NOMO-1 (cell line): ENCODE measurements around the gene TPRA1.
"Not testable (repeated sequence)": the region's sequence is repeated elsewhere in the genome, so short reads cannot be mapped to it uniquely, and the experiment has no call there.

Source experiments
- DNase-seq, 2 experiments: peaks; one replicate each; lab custom pipeline; 2025; ENCODE audit not compliant: unreplicated experiment in 2 of 2; lab: John Stamatoyannopoulos, UW

The TPRA1 gene

GRCh38 chr3:127539366-127540060 lies 51.0 kb downstream of the TPRA1 start:
- DNase-seq = no peak

GRCh38 chr3:127538569-127538968 lies 52.0 kb downstream of the TPRA1 start:
- DNase-seq = no peak

DNA sequence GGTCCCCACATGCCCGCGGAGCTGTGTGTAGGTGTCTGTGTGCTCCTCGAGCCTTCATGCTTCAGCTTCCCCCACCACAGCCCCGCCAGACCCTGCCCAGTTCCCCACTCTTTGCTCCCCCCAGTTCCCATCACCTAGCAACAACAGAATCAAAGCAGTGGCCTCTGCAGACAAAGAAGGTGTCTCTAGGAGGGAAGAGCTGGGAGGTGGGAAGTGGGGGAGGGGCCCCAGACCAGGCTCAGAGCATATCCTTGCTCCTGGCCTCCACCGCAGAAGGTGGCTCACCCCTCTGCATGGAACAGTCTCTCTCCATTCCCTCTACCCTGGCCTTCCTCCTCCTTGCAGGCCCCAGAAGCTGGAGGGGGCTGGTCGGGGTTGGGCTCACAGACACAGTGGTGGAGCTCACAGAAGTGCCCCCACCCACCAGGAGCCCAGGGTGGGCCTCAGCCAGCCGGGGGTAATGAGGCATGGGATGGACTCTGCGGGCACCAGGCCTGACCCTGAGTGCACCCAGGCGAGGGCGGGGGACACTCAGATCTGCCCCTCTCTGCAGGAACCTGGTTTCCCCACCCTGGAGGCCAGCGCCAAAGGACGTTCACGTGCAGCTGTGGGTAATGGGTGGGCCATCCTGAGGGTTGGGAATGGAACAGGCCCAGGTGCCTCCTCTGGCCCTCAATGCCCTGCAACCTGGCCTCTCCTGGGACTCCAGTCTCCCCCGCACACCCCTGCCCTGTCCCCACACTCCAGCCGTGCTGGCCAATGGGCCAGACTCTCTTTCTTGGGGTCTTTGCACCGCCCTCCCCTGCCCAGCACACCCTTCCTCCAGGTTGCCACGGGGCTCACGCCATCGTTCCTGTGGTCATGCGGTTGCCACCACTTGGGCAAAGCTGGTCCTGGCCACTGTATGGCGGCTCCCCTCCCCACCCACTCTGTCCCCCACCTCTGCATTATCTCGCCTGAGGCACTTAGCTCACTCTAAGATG lies 53.4 kb downstream of the TPRA1 start:
- no peak for DNase-seq

DNA sequence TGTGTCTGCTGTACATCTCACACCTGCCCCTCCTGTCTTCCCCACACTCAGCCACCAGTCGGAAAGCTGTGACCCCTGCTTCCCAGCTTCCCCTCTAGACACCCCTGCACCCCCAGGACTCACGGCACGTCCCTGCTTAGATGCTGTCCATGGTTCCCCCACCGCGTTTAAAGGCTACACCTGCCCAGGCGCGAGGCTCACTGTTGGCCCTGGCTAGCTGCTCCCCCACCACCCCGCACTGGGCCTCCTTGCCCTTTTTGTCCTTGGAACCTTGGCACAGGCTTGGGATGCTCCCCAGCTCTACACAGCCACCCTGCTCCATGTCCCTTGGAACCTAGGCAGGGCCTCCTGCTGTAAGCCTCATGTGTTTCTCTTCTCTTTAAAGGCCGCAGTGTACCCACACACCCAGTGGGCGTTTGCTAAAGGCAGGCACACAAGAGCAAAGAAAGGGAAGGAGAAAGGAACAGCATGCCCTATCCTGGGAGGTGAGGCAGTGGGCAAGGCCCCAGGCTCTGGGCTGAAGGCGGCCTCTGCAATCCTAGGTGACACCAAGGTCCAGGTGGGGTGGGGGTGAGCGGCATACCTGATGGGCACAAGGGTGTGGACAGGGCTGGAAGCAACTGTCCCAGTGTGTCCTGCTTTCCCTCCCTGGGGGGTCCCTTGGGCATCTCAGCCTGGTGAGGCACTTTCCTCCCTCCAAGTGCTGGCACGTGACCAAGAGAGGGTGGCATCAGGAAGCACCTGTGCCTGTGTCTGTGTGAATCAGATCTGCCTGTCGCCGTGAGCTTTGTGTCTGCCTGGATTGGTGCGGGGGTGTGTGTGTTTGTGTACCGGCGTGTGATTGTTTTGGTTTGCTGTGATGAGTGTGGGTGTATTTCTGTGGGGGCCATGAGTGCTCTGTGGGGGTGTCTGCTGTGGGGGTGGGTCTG lies 54.4 kb downstream of the TPRA1 start:
- DNase-seq = no peak

DNA sequence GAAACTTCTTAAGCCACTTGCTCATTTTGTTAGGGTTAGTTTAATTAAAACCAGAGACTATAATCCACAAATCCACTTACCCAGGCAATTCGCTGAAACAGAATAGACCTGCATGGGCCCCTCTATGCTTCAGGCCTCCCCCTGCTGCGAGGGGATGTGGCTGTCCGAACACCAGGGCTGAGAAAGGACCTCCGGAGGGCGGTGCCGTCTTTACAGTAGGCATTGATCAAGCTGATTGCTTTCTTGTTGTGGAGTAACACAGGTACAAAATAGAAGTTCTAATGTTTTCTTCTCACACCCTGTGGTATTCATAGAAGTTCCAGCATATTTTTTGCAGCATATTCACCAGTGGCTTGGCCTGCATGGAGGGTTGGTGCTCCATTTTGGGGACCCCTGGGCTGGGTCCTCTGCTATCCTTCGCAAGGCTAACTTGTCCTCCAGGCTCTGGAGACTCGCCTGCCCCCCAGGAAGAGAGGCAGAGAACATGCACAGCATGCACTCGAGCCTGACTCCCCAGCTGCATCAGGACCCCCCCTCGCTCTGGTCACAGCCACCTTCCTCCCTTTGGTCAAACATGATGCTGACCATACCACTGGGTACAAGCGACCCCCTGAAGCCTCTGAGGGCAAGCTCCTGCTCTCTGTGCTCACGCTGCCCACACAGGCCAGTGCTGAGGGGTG lies 55.3 kb downstream of the TPRA1 start:
- DNase-seq = no peak

DNA sequence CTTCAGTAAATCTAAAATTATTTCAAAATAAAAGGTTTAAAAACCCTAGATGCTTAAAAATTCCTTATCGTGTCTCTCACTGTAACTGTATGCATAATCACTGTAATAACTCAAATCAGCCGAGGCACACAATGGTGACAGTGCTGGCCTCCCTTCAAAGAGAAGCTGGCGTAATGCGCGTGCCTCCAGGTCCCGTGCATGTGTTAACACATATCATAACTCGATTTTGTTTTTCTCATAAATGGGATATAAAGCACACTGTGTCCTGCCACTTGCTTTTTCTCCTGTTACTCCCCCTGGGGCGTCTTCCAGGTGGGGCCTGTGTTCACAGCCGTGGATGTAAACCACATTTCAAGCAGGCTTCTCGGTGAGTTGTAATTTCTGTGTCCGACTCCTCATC lies 56.0 kb downstream of the TPRA1 start:
- DNase-seq = no peak

- DNase-seq = no peak
Measured at GRCh38 chr3:127534161-127534451, 56.4 kb downstream of the TPRA1 start.

DNA sequence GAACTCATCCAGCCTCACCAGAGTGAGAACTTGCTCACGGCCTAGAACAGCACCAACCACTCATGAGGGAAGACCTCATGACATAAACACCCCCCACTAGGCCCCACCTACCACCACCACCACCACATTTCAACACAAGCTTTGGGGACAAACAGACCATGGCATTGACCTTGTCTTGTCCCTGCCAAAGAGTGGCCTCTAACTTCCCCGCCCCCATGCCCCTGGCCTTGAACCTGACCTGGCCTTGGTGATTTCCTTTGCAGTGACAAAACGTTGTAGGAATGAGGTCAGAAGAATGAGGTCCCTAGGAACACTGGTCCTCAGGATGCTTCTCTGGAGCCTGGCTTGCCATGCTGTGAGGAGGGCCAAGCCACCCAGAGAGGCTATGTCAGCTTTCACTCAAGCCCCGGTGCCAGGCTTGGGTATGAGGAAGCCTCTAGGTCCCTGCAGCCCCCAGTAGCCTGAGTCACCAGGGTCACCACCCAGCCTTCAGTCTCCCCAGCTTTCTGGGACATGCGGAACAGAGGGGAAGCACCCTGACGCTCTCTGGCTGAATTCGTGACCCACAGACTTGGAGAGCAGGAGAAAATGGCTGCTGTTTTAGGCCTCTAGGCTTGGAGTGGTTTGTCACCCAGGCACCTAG lies 57.9 kb downstream of the TPRA1 start:
- DNase-seq = no peak

DNA sequence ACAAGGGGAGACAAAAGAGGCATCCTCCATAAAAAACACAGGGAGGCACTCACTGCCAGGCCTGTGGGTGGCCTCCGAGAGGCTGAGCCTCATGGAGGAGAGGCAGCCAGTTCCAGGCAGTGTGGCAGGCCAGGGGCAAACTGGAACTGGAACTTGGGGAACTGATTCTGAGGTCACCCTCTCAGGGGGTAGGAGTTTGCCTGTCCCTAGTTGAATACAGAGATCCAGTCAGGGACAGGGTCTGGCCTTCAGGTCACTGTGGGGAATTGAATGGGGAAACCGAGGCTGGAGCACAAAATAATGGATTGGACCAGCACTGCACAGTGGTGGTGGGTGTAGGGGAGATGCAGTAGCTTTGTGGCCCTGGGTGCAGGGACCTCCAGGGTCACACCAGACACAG lies 58.7 kb downstream of the TPRA1 start:
- no peak for DNase-seq

DNA sequence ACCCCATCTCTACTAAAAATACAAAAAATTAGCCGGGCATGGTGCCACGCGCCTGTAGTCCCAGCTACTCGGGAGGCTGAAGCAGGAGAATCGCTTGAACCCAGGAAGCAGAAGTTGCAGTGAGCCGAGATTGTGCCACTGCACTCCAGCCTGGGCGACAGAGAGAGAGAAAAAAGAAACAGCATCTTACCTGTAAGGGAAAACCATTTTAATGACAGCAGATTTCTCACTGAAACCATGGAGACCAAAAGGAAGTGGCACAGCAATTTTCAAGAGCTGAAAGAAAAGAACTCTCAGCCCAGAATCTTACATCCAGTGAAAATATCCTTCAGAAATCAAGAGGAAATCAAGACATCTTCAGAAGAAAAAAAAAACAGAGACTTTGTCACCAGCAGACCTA lies 59.7 kb downstream of the TPRA1 start:
- DNase-seq = not testable (repeated sequence)

DNA sequence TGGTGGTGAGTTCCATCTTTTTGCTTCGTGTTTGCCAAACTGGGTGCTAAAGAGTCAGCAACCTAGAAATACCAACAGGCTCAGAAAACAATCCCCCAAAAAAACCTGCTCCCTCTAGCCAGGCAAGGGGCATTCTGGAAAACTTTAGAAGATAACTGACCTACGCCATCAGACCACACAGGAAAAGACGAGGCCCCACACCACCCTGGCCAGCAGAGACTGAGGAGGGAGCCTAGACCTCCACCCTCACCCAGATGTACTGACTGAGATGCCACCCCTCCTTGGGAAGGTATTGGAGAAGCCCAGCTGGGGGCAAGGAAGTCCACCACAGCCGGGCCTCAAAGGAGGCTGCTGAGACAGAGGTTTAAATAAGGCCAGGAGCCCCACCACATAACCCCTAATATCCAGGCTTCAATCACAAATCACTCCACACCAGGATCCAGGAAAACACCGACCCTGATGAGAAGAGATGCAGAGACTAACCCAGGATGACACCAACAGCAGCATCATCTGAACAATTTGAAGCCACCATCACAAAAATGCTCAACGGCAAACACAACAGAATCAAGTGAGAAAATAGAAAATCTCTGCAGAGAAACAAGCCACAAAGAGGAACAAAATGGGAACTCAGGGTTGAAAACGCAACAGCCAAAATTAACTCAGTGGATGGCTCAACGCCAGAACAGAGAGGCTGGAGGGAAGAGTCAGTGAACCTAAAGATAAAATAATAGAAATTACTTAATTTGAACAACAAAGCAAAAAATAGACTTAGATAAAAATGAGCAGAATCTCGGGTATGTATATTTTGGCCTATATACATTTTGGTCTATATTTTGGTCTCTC lies 61.0 kb downstream of the TPRA1 start:
- peak in 1 of 2 experiments; percentile 22 for DNase-seq

DNA sequence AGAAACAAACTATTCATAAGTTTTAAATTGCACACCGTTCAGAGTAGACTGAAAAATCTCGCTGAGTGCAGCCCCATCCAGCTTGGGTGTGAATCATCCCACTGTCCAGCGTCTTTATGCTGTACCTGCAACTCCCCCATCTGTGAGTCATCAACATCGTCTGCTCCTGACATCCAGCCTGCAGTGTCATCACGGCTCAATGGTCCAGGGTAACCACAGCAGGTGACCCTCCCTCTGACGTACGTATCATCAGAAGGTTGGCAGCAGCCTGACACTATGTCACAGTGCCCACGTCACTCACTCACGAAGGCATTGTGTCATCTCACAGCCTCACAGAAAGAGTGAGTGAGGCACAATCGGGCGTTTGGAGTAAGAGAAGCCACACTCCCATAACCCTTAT lies 65.2 kb downstream of the TPRA1 start:
- DNase-seq = no peak

GRCh38 chr3:127524296-127524896 lies 66.1 kb downstream of the TPRA1 start:
- no peak for DNase-seq
